ENCODE measurements around the gene CEP41. TPM values are rescaled to one million over a fixed set of nuclear protein-coding genes. Genes with fewer than 3 reads are reported as not detected.

The CEP41 gene
- total RNA-seq, 1 donor from 2014 or later, result 23.5 TPM

DNA sequence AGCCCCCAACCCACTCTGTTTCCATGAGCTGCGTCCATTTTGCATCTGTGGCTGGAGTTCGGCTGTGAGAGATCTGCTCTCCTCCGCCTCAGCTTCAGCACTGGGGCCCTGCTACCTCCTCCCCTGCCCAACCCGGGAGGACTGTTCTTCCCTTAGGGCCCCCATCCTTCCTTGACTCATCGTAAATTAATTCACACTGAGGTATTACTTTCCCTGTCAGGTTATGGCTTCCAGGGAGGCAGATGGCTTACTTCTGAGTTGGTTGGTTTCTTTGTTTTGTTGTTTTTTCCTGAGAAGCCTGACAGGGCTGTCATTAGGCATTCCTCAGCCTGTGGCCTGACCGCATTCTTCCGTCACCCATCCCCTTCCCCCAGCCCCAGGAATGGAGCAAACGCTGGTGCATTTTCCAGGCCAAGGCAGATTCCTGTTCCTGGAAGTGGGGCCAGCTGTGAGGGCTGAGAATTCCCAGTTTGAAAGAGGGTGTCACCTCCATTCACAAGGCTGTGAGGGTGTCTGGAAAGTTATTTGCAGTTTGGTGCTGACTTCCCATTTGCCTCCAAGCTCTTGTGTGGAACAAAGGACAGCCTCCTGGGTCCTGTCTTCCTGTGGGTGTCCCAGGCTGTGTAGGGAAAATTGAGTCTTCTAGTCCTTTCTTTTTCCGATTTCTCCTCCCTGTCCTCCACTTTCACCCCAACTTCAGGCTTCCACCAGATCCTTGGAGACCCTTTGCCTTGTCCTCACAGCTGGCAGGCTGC is 84.5 kb downstream of the CEP41 start:
- DNase-seq (ENCODE audit: extremely low read depth, low read depth, low spot score), result no peak

DNA sequence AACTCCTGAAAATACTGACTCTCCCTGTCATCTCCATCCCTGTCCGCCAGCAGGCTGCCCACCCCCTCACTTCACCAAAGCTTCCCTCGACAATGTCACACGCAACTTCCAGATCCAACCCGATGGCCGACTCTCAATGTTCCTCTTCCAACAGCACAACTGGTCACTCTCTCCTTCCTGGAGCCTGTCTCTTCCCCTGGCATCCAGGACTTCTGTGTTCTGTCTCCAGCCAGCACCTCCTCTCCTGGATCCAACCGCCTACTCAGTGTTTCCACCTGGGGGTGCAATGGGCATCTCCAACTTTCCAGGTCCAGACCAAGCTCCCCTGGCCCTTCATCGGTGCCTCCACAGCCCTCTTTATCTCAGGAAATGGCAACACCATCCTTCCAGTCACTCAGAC is 87.6 kb downstream of the CEP41 start:
- no peak for DNase-seq (ENCODE audit: extremely low read depth, low read depth, low spot score)

DNA sequence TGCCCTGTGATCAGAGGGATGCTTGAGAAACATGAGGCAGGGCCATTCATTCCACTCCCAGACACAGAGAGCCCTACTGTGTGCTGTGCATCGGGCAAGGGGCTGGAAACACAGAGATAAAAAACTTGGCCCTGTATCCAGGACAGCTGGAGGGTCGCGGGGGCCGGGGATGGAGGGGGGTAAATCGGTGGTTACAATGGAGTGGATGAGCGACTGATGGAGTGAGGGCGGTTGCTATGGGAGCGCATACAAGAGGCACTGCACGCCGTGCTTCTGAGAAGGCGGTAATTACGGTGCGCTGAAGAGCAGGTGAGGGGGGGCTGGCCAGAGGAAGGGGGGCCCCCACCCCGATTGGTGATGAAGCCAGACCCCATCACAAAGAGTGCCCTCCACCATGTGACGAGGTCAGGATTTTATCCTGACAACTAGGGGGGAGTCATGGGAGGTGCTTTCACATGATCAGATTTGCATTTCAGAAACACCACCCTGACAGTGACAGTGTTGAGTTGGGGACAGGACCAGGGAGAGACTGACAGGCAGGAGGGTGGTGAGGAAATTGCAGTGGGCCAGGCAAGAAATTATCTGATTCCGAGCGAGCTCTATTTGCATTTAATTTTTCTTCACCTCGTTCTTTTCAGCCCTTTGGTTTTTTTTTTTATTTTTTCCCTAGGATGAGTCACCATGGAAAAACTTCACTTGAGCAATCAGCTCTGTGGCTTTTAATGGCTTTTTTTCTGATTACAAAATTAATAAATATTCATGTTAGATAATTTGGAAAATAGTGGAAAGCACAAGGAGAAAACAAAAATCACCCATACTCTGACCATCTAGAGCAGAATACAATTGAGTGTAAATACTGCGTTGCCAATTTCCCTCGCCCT is 88.4 kb downstream of the CEP41 start:
- DNase-seq (ENCODE audit: extremely low read depth, low read depth, low spot score), result no peak

DNA sequence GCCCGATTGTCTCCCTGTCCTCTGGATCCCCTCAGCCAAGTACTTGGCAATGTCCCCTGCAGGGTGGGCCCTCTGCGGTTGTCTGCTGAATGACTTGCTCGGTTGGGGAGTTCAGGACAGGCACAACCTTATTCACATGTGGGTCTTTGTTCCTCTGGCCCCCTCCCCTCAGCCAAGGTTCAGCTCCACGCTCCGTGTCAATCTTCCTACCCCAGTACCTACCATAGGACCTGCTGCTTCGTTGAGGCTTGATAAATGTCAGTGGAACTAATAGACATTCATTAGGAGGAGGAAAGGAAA is 89.1 kb downstream of the CEP41 start:
- no peak for DNase-seq (ENCODE audit: extremely low read depth, low read depth, low spot score)

DNA sequence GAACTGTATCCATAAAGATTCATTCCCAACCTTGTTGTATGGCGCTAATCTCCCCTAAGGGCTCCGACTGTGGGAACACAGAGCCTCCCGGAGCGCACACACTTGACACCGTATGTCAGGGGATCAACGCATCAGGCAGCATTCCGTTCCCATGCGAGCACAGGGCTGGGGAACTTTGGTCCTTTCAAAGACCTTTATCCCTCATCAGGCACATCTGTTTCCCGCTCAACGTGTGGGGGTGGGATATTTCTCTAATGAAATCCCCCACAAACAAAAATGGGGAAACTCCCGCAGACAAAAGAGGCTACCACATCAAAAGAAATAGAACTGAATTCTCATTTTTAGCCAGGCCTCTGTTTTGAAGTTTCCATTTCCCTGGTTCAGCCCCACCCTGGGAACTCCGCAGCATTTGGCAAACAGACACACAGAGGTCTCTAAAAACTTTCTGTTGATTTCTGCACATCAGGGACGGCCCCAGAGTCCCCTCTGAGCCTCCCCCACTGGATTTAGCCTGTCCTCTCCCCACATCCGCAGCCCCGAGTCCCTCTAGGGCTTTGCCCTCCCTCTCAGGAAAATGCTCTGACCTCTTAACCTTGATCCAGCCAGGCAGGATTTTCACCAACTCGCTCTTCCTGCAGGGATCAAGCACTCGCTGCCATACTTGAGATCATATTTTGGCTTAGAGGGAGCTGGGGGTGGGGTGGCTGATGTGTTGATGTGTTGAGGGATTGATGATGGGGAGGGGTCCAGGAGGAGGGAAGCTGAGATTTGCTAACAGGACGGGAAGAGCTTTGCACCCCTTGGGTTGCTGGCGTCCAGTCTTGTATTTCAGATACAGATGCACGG is 89.6 kb downstream of the CEP41 start:
- DNase-seq (ENCODE audit: extremely low read depth, low read depth, low spot score), result no peak

DNA sequence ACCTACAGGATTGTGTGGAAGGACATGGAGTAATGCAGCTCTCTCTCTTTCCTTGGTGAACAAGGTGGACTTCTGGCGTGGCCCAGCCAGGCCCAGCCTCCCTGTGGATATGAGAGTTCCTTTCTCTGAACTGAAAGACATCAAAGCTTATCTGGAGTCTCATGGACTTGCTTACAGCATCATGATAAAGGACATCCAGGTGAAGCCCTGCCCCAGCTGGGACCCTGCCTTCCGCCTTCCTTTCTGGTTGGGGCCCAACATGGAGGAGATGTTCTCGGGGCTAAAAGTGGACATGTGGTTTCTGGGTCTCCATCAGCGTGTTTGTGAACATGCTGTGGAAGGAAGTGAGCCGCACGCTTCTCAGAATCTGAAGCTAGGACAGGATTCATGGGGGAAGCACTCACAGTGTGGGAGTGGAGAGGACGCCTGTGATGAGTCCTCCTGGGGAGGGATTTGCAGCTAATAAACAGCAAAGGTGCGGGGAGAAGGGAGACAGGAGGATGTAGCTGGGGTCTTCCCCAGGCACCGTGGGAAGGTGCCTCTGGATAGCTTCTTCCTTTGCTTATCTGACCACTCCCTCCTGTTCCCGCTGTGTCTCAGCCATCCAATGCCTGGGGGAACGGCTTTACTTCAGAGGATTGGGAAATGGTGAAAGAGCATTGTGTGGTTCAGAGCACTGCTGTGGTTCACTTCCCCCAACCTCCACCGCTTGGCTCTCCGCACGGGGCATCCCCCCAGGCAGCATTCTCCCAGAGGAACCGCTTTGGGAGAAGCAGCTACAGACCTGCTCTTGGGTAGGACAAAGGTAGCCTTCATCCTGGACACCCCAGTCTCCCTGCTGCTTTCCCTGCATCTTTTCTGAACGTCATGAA is 90.7 kb downstream of the CEP41 start:
- no peak for DNase-seq (ENCODE audit: extremely low read depth, low read depth, low spot score)

DNA sequence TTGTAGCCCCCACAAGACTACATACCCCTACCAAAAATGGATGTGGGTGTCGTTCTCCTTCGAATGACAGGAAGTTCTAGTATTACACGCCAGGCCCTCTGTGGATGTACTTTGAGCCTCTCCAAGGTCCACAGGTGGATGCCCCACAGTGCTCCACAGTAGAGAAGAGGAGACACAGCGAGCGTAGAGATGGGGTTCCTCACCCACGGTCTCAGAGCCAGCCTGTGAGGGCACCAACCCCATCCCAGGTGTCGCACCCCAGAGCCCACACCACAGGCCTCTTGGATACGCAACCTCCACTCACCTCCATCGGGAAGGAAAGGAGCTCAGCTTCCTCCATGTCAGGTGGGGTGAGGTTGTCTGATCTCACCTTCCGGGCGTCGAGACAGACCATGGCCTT is 93.9 kb downstream of the CEP41 start:
- no peak for DNase-seq (ENCODE audit: extremely low read depth, low read depth, low spot score)

DNA sequence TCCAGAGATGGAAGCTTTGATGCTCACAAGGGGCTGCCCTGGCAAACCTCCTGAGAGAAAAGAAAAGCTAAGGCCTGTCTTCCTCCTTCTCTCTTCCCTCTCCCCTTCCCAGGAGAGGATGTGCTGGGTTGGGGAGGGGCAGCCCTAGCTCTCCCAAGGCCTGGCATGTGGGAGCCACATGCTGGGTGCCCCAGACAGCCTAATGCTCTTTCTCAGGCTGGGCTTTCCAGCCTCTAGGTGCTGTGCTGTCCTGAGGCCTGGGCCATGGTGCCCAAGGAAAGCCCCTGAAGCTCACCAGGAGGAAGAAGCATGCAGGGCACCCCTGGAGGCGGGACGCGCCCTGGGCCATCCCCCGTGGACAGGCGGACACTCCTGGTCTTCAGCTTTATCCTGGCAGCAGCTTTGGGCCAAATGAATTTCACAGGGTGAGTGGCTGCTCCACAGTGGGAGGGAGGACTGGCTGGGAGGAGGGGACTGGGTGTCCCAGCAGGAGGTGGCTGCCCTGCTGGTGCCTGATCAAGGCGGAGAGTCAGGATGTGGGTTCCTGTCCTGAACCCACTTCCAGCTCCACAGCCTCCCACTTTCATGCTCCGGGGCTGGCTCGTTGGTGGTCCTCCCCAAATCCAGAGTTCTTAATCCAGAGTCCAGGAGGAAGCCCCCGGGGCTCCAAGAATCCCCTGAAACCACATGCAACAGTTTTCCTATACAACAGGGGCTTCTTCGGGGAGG is 94.5 kb downstream of the CEP41 start:
- no peak for DNase-seq (ENCODE audit: extremely low read depth, low read depth, low spot score)

DNA sequence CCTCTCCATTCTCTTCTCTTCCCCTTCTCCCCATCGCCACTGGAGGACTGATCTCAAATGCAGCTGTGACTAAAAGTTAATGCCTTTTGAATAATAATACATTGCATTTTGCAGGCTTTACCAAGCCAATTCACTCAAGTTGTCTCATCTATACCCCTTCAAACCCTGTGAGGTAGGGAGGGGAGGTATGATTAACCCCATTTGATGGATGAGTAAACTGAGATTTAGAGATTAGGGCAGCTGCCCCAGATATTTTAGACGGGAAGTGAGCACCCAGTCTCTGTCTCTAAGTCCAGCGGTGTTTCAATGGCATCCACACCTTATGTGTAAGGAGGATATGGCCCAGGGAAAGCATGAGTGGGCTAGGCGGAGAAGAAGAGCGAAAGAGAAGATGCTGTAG is 95.1 kb downstream of the CEP41 start:
- DNase-seq (ENCODE audit: extremely low read depth, low read depth, low spot score), result no peak

DNA sequence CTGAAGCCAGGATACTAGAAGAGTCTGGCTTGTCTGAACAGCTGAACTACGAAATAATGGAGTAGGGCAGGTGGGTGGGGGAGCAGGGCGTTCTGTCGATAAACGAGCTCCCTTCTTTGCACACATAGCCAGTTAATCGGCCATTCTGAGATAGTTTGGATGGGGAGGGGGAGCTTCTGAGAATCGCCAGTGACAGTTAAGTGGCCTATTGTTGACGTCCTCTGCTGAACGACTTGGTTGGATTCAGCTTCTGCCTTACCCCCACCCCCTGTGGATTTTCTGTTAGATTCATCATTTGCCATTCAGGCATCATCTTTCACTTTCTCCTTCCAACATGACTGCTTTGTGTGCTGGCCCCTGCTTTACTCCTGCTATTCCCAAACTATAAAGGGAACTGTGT is 95.7 kb downstream of the CEP41 start:
- DNase-seq (ENCODE audit: extremely low read depth, low read depth, low spot score), result no peak

DNA sequence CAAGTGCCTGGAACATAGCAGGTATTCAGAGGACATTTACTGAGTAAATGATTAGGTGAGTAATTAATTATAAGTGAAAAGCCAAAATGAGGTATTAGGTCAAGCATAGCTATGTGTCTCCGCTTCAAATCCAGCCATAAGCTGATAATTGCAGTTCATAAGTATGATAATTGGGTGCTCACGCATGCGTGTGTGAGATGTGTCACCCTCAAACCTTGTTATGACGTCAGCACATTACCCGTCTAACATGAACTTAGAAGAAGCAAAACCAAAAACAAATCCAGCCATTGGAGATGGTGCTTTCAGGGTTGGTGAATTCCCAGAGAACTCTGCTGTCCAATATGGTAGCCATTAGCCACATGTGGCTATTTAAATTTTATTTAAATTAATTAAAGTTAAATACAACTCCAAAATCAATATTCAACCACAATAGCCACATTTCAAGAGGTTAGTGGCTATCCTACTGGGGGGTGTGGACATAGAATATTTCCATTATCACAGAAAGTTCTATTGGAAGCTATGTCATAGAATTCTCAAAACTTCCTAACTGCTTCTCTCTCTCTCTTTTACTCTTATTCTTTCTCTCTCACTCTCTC is 96.4 kb downstream of the CEP41 start, which contains the start of gene CPA5:
Gene CPA5, plus strand, starts transcription at position 546 of the 596 bp plus-strand sequence. CDS start 1,670 bp downstream, outside the sequence.
- no peak for DNase-seq (ENCODE audit: extremely low read depth, low read depth, low spot score)

Other genes with a start within 250 kb of the CEP41 start
- 6.7 and 9.2 TPM in 2 replicates for gene TMEM209, start 235.6 kb downstream of the CEP41 start, total RNA-seq
- not detected in 2 replicates for gene SSMEM1, start 233.2 kb downstream of the CEP41 start, total RNA-seq
- gene CPA2, start 174.2 kb downstream of the CEP41 start, total RNA-seq, result not detected in 2 replicates
- 20.2 and 27.7 TPM in 2 replicates for gene CPA4, start 147.9 kb downstream of the CEP41 start, total RNA-seq
- not detected in 2 replicates for gene CPA5, start 96.2 kb downstream of the CEP41 start, total RNA-seq
- gene CPA1, start 60.5 kb downstream of the CEP41 start, total RNA-seq, result not detected in 2 replicates
- 15.3 and 52.6 TPM in 2 replicates for gene MEST, start 51.1 kb upstream of the CEP41 start, total RNA-seq
- gene COPG2, start 227.7 kb upstream of the CEP41 start, total RNA-seq, result 14.3 and 19.6 TPM in 2 replicates
- not detected in 2 replicates for gene TSGA13, start 245.5 kb upstream of the CEP41 start, total RNA-seq